Stimulated activated memory B cell treated with anti-CD40 and anti-IgM and Interleukin-4, amounts not matched to agents 10 μg/mL and 1 μg/mL and 100 μg/mL, for 72 hours (primary cell): ENCODE measurements around the gene P2RX5.

ENCODE experiments used
- ATAC-seq: fragments of 150-1000 bp; cut with Tn5 transposase; 2 replicates; pipeline ENCODE4 v1.10.0; 2021
- H3K27ac Mint-ChIP-seq: one replicate; pipeline ENCODE4 v1.8.0; 2022; ENCODE audit warnings: mild to moderate bottlenecking, mixed read lengths
- H3K27me3 Mint-ChIP-seq: one replicate; pipeline ENCODE4 v1.8.0; 2022; ENCODE audit warnings: mixed read lengths
- H3K36me3 Mint-ChIP-seq: one replicate; pipeline ENCODE4 v1.8.0; 2022; ENCODE audit warnings: mixed read lengths
- H3K4me1 Mint-ChIP-seq: one replicate; pipeline ENCODE4 v1.8.0; 2022; ENCODE audit warnings: mixed read lengths
- H3K4me3 Mint-ChIP-seq: one replicate; pipeline ENCODE4 v1.8.0; 2022; ENCODE audit warnings: mild to moderate bottlenecking, moderate library complexity, mixed read lengths
- H3K9me3 Mint-ChIP-seq: one replicate; pipeline ENCODE4 v1.8.0; 2022; ENCODE audit warnings: mixed read lengths

The P2RX5 gene

GRCh38 chr17:3695129-3695722 is 729 bp downstream of the P2RX5 start:
- ATAC-seq, result peak; percentile 13
- H3K36me3 Mint-ChIP-seq, result peaks cover 19% of the 10 kb centered on the region
- peaks cover 66% of the 10 kb centered on the region for H3K4me1 Mint-ChIP-seq
- H3K27ac Mint-ChIP-seq, result peak overlapping the region; percentile 81
- H3K27me3 Mint-ChIP-seq, result no peaks in the 10 kb centered on the region
- peaks cover 3% of the 10 kb centered on the region for H3K9me3 Mint-ChIP-seq
- H3K4me3 Mint-ChIP-seq, result peak overlapping the region; percentile 98

- Mint-ChIP-seq H3K27ac (peak overlapping the region; percentile 81), H3K27me3 (no peaks in the 10 kb centered on the region), H3K4me1 (peaks cover 72% of the 10 kb centered on the region), H3K36me3 (peaks cover 31% of the 10 kb centered on the region), H3K9me3 (peaks cover 3% of the 10 kb centered on the region), H3K4me3 (peak overlapping the region; percentile 98)
- ATAC-seq, result peak; percentile 76
Measured at GRCh38 chr17:3693829-3694231, 2.1 kb downstream of the P2RX5 start.

GRCh38 chr17:3693141-3693540 is 2.8 kb downstream of the P2RX5 start:
- peaks cover 3% of the 10 kb centered on the region for H3K9me3 Mint-ChIP-seq
- peak overlapping the region; percentile 65 for H3K4me3 Mint-ChIP-seq
- H3K4me1 Mint-ChIP-seq, result peaks cover 79% of the 10 kb centered on the region
- ATAC-seq, result no peak
- no peaks in the 10 kb centered on the region for H3K27me3 Mint-ChIP-seq
- H3K36me3 Mint-ChIP-seq, result peaks cover 37% of the 10 kb centered on the region
- H3K27ac Mint-ChIP-seq, result peak overlapping the region; percentile 81

GRCh38 chr17:3692346-3692745 is 3.6 kb downstream of the P2RX5 start:
- H3K27ac Mint-ChIP-seq, result peak overlapping the region; percentile 81
- ATAC-seq, result no peak
- peak overlapping the region; percentile 65 for H3K4me3 Mint-ChIP-seq
- peaks cover 38% of the 10 kb centered on the region for H3K36me3 Mint-ChIP-seq
- H3K9me3 Mint-ChIP-seq, result no peaks in the 10 kb centered on the region
- peaks cover 77% of the 10 kb centered on the region for H3K4me1 Mint-ChIP-seq
- H3K27me3 Mint-ChIP-seq, result no peaks in the 10 kb centered on the region

GRCh38 chr17:3691617-3692067 is 4.3 kb downstream of the P2RX5 start:
- H3K27ac Mint-ChIP-seq, result peak overlapping the region; percentile 81
- peak overlapping the region; percentile 58 for H3K4me3 Mint-ChIP-seq
- H3K36me3 Mint-ChIP-seq, result peaks cover 38% of the 10 kb centered on the region
- peaks cover 71% of the 10 kb centered on the region for H3K4me1 Mint-ChIP-seq
- H3K27me3 Mint-ChIP-seq, result no peaks in the 10 kb centered on the region
- H3K9me3 Mint-ChIP-seq, result no peaks in the 10 kb centered on the region
- no peak for ATAC-seq

GRCh38 chr17:3690094-3690715 is 5.8 kb downstream of the P2RX5 start:
- Mint-ChIP-seq H3K27me3 (no peaks in the 10 kb centered on the region), H3K27ac (peak overlapping the region; percentile 81), H3K36me3 (peaks cover 40% of the 10 kb centered on the region), H3K4me3 (peak overlapping the region; percentile 58), H3K9me3 (no peaks in the 10 kb centered on the region), H3K4me1 (peaks cover 72% of the 10 kb centered on the region)
- ATAC-seq, result no peak

GRCh38 chr17:3689262-3690093 is 6.5 kb downstream of the P2RX5 start:
- no peak for ATAC-seq
- H3K27ac Mint-ChIP-seq, result peak overlapping the region; percentile 81
- H3K9me3 Mint-ChIP-seq, result no peaks in the 10 kb centered on the region
- peak overlapping the region; percentile 40 for H3K4me3 Mint-ChIP-seq
- peaks cover 40% of the 10 kb centered on the region for H3K36me3 Mint-ChIP-seq
- H3K27me3 Mint-ChIP-seq, result no peaks in the 10 kb centered on the region
- peaks cover 72% of the 10 kb centered on the region for H3K4me1 Mint-ChIP-seq

GRCh38 chr17:3688852-3689261 is 7.1 kb downstream of the P2RX5 start:
- Mint-ChIP-seq H3K4me3 (peak overlapping the region; percentile 71), H3K36me3 (peaks cover 38% of the 10 kb centered on the region), H3K27ac (peak overlapping the region; percentile 81), H3K9me3 (no peaks in the 10 kb centered on the region), H3K27me3 (no peaks in the 10 kb centered on the region), H3K4me1 (peaks cover 71% of the 10 kb centered on the region)
- peak; percentile 78 for ATAC-seq

GRCh38 chr17:3688027-3688553 is 7.9 kb downstream of the P2RX5 start:
- Mint-ChIP-seq H3K27ac (peak overlapping the region; percentile 81), H3K4me1 (peaks cover 71% of the 10 kb centered on the region), H3K36me3 (peaks cover 38% of the 10 kb centered on the region), H3K27me3 (no peaks in the 10 kb centered on the region), H3K4me3 (peak overlapping the region; percentile 71), H3K9me3 (no peaks in the 10 kb centered on the region)
- ATAC-seq, result peak; percentile 46

- peaks cover 63% of the 10 kb centered on the region for H3K4me1 Mint-ChIP-seq
- no peak overlapping the region for H3K27ac Mint-ChIP-seq
- H3K9me3 Mint-ChIP-seq, result no peaks in the 10 kb centered on the region
- H3K36me3 Mint-ChIP-seq, result peaks cover 35% of the 10 kb centered on the region
- H3K27me3 Mint-ChIP-seq, result no peaks in the 10 kb centered on the region
- peak overlapping the region; percentile 21 for H3K4me3 Mint-ChIP-seq
- ATAC-seq, result peak; percentile 2
Measured at GRCh38 chr17:3685174-3685573, 10.8 kb downstream of the P2RX5 start.

GRCh38 chr17:3683054-3683511 is 12.9 kb downstream of the P2RX5 start:
- Mint-ChIP-seq H3K9me3 (no peaks in the 10 kb centered on the region), H3K27ac (peak overlapping the region; percentile 38), H3K36me3 (peaks cover 25% of the 10 kb centered on the region), H3K4me1 (peaks cover 48% of the 10 kb centered on the region), H3K27me3 (no peaks in the 10 kb centered on the region), H3K4me3 (peak overlapping the region; percentile 6)
- ATAC-seq, result peak; percentile 81

- ATAC-seq, result no peak
- H3K9me3 Mint-ChIP-seq, result no peaks in the 10 kb centered on the region
- peaks cover 45% of the 10 kb centered on the region for H3K4me1 Mint-ChIP-seq
- H3K36me3 Mint-ChIP-seq, result peaks cover 33% of the 10 kb centered on the region
- no peaks in the 10 kb centered on the region for H3K27me3 Mint-ChIP-seq
- no peak overlapping the region for H3K4me3 Mint-ChIP-seq
- peak overlapping the region; percentile 38 for H3K27ac Mint-ChIP-seq
Measured at GRCh38 chr17:3682033-3682432, 13.9 kb downstream of the P2RX5 start.

GRCh38 chr17:3681565-3681964 is 14.4 kb downstream of the P2RX5 start:
- Mint-ChIP-seq H3K4me3 (peak overlapping the region; percentile 7), H3K27ac (peak overlapping the region; percentile 38), H3K4me1 (peaks cover 45% of the 10 kb centered on the region), H3K36me3 (peaks cover 33% of the 10 kb centered on the region), H3K27me3 (no peaks in the 10 kb centered on the region), H3K9me3 (no peaks in the 10 kb centered on the region)
- no peak for ATAC-seq

GRCh38 chr17:3681057-3681456 is 14.9 kb downstream of the P2RX5 start:
- no peak overlapping the region for H3K27ac Mint-ChIP-seq
- no peaks in the 10 kb centered on the region for H3K27me3 Mint-ChIP-seq
- no peaks in the 10 kb centered on the region for H3K9me3 Mint-ChIP-seq
- H3K36me3 Mint-ChIP-seq, result peaks cover 34% of the 10 kb centered on the region
- H3K4me3 Mint-ChIP-seq, result no peak overlapping the region
- peaks cover 46% of the 10 kb centered on the region for H3K4me1 Mint-ChIP-seq
- no peak for ATAC-seq

GRCh38 chr17:3679531-3680126 is 16.3 kb downstream of the P2RX5 start:
- no peak for ATAC-seq
- Mint-ChIP-seq H3K9me3 (no peaks in the 10 kb centered on the region), H3K4me1 (peaks cover 42% of the 10 kb centered on the region), H3K4me3 (no peak overlapping the region), H3K27ac (peak overlapping the region; percentile 70), H3K36me3 (peaks cover 33% of the 10 kb centered on the region), H3K27me3 (no peaks in the 10 kb centered on the region)
